Measurements from ENCODE around the gene DDHD1.

Gene DDHD1

GRCh38 chr14:53017837-53018236, 135.3 kb downstream of the DDHD1 start:
- Histone ChIP-seq H4K20me1 (ENCODE audit: insufficient read depth, low read length, poor library complexity, severe bottlenecking) (no peaks in the 10 kb centered on the region), H3K4me2 (ENCODE audit: low read depth, low read length, poor library complexity, severe bottlenecking) (no peak overlapping the region), H3F3A (ENCODE audit: low read depth) (no peaks in the 10 kb centered on the region), H3K9me2 (replicated peaks; ENCODE audit: low read depth, low read length) (no peaks in the 10 kb centered on the region), H3K27me3 (ENCODE audit: insufficient read depth, low read length, poor library complexity, severe bottlenecking) (no peaks in the 10 kb centered on the region), H2AFZ (ENCODE audit: low read length) (no peak overlapping the region), H3K9ac (ENCODE audit: low read depth, low read length, poor library complexity, severe bottlenecking) (no peak overlapping the region), H3K36me3 (ENCODE audit: insufficient read depth, low read length) (no peaks in the 10 kb centered on the region), H3K9me3 (ENCODE audit: insufficient read depth, low read depth, low read length) (no peaks in the 10 kb centered on the region), H3K79me2 (ENCODE audit: insufficient read depth, low read length) (no peaks in the 10 kb centered on the region), H3K4me1 (ENCODE audit: insufficient read depth, low read length, poor library complexity, severe bottlenecking) (no peaks in the 10 kb centered on the region), H3K4me3 (ENCODE audit: low read length, poor library complexity, severe bottlenecking) (no peak overlapping the region)
- no peak for TF ChIP-seq EZH2phosphoT487 (IDR thresholded peaks at IDR 0.05; ENCODE audit: borderline replicate concordance)

- Histone ChIP-seq H3K36me3 (ENCODE audit: insufficient read depth, low read length) (no peaks in the 10 kb centered on the region), H3K9ac (ENCODE audit: low read depth, low read length, poor library complexity, severe bottlenecking) (no peak overlapping the region), H3K4me3 (ENCODE audit: low read length, poor library complexity, severe bottlenecking) (no peak overlapping the region), H3K4me2 (ENCODE audit: low read depth, low read length, poor library complexity, severe bottlenecking) (no peak overlapping the region), H3K27me3 (ENCODE audit: insufficient read depth, low read length, poor library complexity, severe bottlenecking) (no peaks in the 10 kb centered on the region), H3K4me1 (ENCODE audit: insufficient read depth, low read length, poor library complexity, severe bottlenecking) (no peaks in the 10 kb centered on the region), H3F3A (ENCODE audit: low read depth) (no peaks in the 10 kb centered on the region), H3K79me2 (ENCODE audit: insufficient read depth, low read length) (no peaks in the 10 kb centered on the region), H3K9me3 (ENCODE audit: insufficient read depth, low read depth, low read length) (no peaks in the 10 kb centered on the region), H4K20me1 (ENCODE audit: insufficient read depth, low read length, poor library complexity, severe bottlenecking) (no peaks in the 10 kb centered on the region), H2AFZ (ENCODE audit: low read length) (no peak overlapping the region), H3K9me2 (replicated peaks; ENCODE audit: low read depth, low read length) (no peaks in the 10 kb centered on the region)
- TF ChIP-seq EZH2phosphoT487 (IDR thresholded peaks at IDR 0.05; ENCODE audit: borderline replicate concordance) (no peak), CTCF (conservative IDR thresholded peaks at IDR 0.05; ENCODE audit: low read length) (no peak)
Measured at GRCh38 chr14:53016919-53017318, 136.2 kb downstream of the DDHD1 start.

GRCh38 chr14:53016491-53016890, 136.6 kb downstream of the DDHD1 start:
- Histone ChIP-seq H3K9me2 (replicated peaks; ENCODE audit: low read depth, low read length) (no peaks in the 10 kb centered on the region), H3K4me1 (ENCODE audit: insufficient read depth, low read length, poor library complexity, severe bottlenecking) (no peaks in the 10 kb centered on the region), H3K36me3 (ENCODE audit: insufficient read depth, low read length) (no peaks in the 10 kb centered on the region), H3F3A (ENCODE audit: low read depth) (no peaks in the 10 kb centered on the region), H2AFZ (ENCODE audit: low read length) (no peak overlapping the region), H3K79me2 (ENCODE audit: insufficient read depth, low read length) (no peaks in the 10 kb centered on the region), H4K20me1 (ENCODE audit: insufficient read depth, low read length, poor library complexity, severe bottlenecking) (no peaks in the 10 kb centered on the region), H3K4me2 (ENCODE audit: low read depth, low read length, poor library complexity, severe bottlenecking) (no peak overlapping the region), H3K9ac (ENCODE audit: low read depth, low read length, poor library complexity, severe bottlenecking) (no peak overlapping the region), H3K27me3 (ENCODE audit: insufficient read depth, low read length, poor library complexity, severe bottlenecking) (no peaks in the 10 kb centered on the region), H3K9me3 (ENCODE audit: insufficient read depth, low read depth, low read length) (no peaks in the 10 kb centered on the region), H3K4me3 (ENCODE audit: low read length, poor library complexity, severe bottlenecking) (no peak overlapping the region)
- TF ChIP-seq EZH2phosphoT487 (IDR thresholded peaks at IDR 0.05; ENCODE audit: borderline replicate concordance): no peak
- no peak for TF ChIP-seq CTCF (conservative IDR thresholded peaks at IDR 0.05; ENCODE audit: low read length)

GRCh38 chr14:53011053-53011462, 142.1 kb downstream of the DDHD1 start:
- Histone ChIP-seq H3K4me3 (ENCODE audit: low read length, poor library complexity, severe bottlenecking) (no peak overlapping the region), H3K27me3 (ENCODE audit: insufficient read depth, low read length, poor library complexity, severe bottlenecking) (no peaks in the 10 kb centered on the region), H3K4me1 (ENCODE audit: insufficient read depth, low read length, poor library complexity, severe bottlenecking) (no peaks in the 10 kb centered on the region), H3K36me3 (ENCODE audit: insufficient read depth, low read length) (no peaks in the 10 kb centered on the region), H3K9me2 (replicated peaks; ENCODE audit: low read depth, low read length) (no peaks in the 10 kb centered on the region), H3K4me2 (ENCODE audit: low read depth, low read length, poor library complexity, severe bottlenecking) (no peak overlapping the region), H2AFZ (ENCODE audit: low read length) (no peak overlapping the region), H3F3A (ENCODE audit: low read depth) (no peaks in the 10 kb centered on the region), H4K20me1 (ENCODE audit: insufficient read depth, low read length, poor library complexity, severe bottlenecking) (no peaks in the 10 kb centered on the region), H3K9ac (ENCODE audit: low read depth, low read length, poor library complexity, severe bottlenecking) (no peak overlapping the region), H3K9me3 (ENCODE audit: insufficient read depth, low read depth, low read length) (no peaks in the 10 kb centered on the region), H3K79me2 (ENCODE audit: insufficient read depth, low read length) (no peaks in the 10 kb centered on the region)
- no peak for TF ChIP-seq CTCF (conservative IDR thresholded peaks at IDR 0.05; ENCODE audit: low read length)
- TF ChIP-seq EZH2phosphoT487 (IDR thresholded peaks at IDR 0.05; ENCODE audit: borderline replicate concordance): no peak
